Stimulated activated naive CD8-positive, alpha-beta T cell treated with anti-CD3 and anti-CD28 coated beads, Interleukin-15, Interleukin-2, amounts not matched to agents 100 U/mL and 50 U/mL, for 24 hours (primary cell): ENCODE data around the gene PDZRN3.

Experiments
- ATAC-seq: fragments of 150-1000 bp; cut with Tn5 transposase; one replicate; pipeline ENCODE4 v1.10.0; 2021
- DNase-seq: peaks from one replicate; pipeline ENCODE4 v3.0.0; 2021

Gene PDZRN3

DNA sequence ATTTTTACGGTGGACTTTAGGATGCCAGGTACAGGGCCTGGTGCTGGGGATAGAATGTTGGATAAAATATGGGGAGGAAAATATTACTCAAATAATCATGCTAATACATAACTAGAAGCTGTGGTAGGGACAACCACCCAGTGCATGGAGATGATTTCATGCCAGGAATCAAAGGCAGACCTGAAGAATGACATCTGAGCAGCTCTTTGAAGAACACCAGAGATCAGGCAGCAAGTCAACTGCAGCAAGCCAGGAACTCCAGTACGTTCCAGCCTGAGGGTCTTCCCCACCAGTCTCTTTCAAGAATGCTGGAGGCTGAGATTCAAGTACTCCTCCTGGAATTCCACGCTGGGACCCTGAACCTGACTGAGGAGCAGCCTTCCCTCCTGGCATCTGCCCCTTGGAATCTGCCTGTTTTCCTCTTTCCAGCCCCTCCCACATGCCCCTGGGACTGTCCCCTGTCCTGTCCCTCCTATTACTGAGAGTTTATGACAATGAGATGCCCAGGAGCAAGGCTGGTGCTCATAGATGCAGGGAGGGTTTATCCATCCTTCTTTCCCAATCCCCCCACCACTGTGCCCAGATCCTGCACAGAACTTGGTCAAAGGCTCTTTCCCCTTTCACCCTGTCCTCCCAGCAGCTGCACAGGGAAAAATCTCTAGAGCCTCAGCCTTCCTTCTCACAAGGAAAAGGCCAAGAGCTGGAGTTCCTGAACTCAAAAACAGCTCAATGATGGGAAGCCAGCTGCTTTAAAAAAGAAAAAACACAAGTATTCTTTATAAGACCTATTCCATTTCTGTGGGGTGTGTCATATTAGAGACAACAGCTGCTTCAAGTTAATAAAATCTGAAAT, 68.0 kb downstream of the PDZRN3 start:
- no peak for DNase-seq
- no peak for ATAC-seq

DNA sequence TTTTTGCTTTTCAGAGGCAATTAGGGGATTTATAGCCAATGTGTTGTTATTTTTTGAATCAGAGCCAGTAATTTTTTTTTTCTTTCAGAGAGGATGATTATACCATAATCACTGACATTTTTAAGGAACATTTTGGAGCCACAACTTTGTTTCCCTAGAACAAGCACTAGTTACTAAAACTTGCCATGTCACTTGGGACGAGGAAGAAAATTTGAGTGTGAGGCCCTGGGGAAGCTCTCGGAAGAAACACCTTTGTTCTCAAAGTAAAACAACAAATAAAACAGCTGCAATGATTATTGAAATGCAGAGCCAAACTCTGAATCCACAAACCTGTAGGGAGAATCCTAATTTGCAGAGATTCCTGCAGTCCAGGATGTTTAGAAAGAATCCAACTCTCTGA, 69.7 kb downstream of the PDZRN3 start:
- ATAC-seq (no peak), DNase-seq (no peak)

DNA sequence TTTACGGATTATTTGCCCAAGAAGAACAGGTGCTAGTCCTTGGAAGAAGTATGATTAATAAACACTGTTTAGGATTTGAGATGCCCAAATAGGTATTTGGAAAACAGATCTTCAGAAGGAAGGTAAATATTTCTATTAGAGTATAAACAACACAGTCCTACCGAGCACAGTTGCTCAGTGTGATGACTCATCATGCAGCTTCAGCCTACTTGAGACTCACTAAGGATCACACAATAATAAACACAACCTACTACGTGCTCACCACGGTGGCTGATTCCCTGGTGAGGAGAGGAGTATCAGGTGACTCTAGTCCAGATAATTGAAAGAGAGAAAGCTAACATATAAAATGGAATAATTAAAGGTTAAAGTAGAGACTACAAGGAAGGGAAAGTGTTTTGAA, 72.0 kb downstream of the PDZRN3 start:
- DNase-seq = no peak

DNA sequence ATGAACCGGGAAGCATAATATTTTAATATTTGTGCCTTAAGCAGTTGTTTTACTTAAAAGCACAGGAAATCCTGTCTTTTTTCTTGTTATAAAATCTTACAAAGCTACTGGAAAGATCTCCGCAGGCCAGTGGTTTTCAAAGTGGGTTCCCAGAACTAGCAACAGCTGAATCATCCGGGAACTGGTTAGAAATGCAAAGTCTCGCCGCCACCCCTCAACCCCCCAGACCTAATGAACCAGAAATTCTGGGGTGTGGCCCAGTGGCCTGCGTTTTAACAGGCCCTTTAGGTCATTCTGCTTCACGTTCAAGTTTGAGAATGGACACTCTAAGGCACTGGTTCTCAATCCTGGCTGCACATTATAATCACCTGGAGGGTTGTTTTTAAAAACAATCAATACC, 74.7 kb downstream of the PDZRN3 start:
- no peak for DNase-seq
- no peak for ATAC-seq

More for the DNA sequence above, 72.0 kb downstream of the PDZRN3 start:
- ATAC-seq = no peak

DNA sequence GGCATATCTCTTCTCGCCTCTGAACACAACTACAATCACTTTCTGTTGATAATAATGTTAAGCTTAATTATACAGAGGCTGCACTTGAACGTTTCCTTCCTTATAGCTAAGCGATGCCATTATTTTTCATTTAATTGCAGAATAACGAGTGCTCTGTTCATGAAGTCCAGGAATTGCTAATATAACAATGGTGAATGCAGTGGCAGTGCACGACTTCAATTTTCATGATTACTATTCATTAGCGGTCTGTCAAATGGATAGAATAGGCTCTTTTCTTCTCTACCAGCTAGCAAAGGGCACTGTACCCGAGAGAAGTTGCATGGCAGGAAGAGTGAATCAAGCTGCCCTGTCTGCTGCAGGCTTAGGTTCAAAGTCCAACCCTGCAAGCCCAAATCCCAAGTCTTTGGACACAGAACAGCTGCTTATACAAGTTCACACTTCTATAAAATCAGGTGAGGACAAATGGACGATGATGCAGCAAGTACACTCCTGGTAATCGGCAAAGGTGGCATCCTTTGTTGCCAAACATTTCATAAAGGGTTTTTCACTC, 75.6 kb downstream of the PDZRN3 start:
- ATAC-seq = no peak
- DNase-seq = no peak

DNA sequence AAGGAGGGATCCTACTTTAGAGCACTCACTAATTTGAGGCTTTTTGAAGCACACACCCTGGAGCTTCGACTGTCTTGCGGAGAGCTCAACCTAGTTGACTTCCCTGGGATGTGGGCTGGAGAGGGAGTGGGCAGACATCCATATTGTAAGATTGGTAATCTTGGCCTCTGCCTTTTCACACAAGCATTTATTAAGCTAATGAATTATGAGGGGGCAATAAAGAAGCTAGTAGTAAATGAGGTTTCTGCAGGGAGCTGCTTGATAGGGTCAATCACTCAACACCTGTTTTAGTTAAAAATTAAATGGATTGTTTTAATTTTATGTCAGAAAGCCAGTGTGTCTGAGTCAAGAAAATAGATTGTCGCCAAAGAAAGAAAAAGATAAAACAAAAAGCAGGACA, 76.3 kb downstream of the PDZRN3 start:
- DNase-seq (no peak), ATAC-seq (no peak)

DNA sequence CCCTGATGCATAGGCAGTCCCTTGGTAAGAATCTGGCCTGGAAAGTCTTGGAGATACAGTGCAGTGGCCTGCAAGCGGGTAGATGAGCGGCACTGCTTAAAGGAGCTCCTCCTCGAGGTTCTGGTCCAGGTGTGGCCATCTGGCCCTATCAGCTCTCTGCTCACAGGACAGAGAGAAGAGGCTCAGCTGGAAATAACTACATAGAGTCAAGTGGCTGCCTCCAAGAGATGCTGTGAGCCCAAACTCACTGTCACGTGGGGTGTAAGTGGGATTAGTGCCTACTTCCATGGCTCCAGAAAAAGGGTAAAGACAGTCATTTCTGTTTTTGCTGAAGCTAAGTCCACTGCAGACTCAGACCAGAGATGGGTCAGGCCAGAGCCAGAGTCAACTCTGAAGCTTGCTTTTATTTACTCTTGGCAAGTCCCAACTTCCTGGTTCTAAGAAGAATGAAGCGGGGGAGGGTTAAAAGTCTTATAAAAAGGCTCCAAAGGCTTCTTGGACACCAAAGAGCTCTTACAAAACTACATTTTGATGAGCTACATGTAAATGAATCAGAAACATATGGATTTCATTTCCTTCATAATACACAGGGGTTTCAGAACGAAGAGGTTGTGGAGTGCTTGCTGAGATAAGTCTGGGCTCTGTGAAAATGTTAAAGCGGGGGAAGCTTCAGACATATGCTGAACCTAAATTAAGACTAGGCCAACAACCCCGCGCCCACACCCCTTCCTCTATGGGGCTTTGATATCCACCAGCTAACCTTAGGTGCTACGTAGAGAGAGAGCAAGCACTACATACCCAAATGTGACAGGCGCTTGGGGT, 77.1 kb downstream of the PDZRN3 start:
- DNase-seq = no peak
- ATAC-seq = no peak

DNA sequence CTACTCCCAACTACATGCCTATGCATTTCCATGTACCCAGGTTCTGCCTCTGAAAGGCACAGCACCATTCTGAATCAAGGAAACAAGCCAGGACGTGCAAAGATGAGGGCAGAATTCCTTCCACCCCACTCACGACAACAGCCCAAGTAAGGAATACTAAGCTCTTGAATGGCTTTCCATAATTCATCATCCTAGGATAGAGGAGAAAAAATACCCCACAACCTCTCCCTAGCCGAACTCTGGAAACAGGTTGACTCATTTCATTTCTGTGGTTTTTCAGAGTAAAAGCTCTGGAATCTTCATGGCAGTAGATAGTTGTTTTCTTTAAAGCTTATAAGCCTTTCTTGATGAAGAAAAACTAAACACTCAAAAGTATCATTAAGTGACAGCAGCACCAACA, 77.8 kb downstream of the PDZRN3 start:
- no peak for DNase-seq
- no peak for ATAC-seq

DNA sequence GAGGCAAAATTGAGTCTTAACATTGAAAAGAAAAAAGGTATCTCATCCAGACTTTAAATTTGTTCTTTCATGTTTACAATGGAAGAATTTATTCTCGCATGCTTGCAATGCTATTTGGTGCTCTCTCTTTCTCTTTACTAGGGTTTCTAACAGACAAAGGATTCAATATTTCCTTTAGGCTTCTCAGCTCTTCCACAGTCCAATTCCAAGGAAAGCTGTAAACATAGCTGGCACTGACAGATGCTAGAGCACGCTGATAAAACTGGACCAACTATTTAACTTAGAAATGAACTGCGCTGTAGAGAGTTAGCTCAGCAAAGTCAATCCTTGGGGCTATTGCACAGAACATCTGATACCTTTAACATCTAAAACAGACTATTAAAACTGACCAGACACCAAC, 81.3 kb downstream of the PDZRN3 start:
- no peak for ATAC-seq
- DNase-seq = no peak

DNA sequence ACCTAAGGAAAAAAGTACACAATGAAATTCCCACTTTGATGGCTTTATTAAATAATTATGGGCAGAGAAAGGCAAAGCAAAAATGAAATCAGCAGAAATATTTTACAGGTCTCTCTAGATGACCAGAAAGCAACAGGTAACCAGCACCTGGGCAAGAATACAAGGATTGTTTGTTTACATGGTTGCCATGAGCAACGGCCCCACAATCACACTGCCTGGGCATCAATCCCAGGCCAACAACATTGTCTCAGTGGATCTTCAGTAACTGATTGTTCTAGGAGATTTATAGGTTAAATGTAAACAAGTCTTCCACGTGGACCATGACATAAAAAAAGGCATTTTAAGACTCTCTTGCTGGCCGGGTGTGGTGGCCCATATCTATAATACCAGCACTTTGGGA, 82.6 kb downstream of the PDZRN3 start:
- ATAC-seq (no peak), DNase-seq (no peak)

DNA sequence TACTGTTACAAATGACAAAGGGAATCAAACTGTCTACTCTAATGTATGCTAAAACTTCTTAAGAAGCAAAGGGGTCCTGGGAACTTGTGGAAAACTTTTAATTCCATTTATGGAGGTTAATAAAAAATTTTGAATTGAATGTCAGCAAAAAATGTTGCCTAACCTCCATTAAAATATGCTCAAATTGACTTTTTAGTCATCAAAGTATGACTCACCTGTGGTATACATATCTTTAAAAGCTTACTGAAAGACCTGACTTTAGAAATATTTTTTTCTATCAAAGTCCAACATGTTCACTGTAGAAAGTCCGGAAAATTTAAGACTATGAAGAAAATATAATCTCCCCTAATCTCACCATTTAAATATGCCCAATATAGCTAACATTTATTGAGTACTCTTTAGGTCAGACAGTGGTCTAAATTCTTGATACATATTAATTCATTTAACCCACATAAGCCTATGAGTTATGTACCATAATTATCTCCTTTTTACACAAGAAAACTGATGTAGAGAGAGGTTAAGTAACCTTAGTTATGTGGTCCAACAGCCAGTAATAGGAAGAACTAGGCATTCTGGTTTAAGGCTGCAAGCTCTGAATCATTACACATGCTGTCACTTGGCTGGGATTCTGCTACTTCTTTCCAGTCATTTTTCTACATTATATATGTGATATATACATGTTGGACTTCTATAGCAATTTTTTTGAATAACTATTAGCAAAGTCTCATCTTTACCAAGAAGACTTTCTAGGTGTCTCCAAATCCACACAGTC, 83.6 kb downstream of the PDZRN3 start:
- no peak for ATAC-seq
- no peak for DNase-seq

DNA sequence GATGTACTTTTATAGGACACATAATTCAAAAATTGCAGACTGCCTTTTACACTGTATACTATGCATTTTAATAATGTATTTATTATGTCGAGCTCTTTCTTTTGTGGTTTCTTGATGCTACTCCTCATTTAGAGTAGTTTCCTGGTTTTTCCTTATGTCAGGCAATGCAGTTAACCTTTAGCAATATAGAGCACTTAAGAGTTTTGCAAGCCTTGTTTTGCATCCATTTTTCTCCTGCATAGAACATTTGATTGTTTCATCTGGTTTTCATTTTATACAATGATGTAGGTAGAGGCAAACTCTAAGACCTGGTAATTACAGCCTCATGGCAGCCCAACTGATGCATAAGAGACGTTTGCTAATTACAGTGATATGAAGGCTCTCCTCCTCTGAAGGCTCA, 86.3 kb downstream of the PDZRN3 start:
- DNase-seq (no peak), ATAC-seq (no peak)

DNA sequence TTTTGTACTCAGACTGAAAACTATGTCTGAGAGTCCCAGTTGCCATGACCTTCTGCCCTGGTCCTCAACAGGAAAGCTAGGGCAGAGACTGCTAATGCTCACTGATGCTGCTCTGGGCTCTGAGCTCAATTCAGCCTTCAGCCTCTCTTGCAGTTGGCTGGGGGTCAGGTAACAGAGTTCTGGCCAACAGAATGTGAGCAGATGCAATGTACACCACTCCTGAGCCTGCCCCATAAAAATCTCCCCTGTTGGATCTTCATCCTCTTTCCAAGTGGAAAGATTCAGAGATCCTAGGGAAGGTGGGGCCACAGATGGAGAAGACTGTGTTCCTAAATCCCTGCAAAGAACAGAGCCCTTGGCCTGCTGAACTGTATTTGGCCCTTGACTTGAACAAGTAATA, 87.8 kb downstream of the PDZRN3 start:
- ATAC-seq = no peak
- DNase-seq = no peak

DNA sequence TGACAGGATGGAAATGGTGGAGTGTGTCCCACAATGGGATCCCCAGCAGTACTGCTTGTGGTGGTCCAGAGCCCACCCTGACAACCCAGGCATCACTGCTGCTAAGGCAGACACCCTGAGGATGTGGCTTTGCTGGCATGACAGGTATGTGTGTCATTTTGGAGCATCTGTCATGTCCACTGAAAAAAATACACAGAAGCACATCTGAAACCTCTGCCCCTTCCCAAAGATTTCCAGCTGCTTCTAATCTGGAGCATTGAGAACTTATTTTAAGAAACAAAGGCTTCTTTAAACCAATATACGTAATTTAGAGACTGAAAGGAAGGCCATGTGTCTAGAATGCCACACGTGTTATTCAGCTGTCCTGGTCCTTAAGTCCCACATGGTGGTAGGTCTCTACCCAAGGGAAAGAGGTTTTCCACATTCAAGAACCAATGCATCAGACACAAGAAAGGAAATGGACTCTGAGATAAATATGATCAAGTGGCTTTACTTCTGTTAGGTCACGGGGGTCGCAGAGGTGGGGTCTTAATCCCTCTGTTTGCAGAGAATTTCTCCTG, 88.3 kb downstream of the PDZRN3 start:
- ATAC-seq (no peak), DNase-seq (no peak)

DNA sequence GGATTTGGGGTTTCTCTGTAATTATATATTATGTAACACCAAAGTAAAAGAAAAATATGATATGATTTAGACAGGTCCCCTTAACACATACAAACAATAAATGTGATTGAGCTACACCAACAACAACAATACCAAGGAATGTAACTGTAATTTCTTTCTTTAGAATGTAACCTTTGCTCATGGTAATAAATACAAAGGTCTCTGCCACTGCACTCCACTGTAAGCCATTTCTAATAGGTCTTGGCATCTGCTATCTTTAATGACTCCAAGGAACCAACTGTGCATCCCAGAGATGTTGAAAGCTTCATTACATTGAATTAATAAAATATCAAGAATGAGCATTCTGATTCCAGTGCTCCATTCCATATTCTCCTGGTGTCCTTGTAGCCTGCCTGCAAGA, 88.8 kb downstream of the PDZRN3 start:
- ATAC-seq = no peak

DNA sequence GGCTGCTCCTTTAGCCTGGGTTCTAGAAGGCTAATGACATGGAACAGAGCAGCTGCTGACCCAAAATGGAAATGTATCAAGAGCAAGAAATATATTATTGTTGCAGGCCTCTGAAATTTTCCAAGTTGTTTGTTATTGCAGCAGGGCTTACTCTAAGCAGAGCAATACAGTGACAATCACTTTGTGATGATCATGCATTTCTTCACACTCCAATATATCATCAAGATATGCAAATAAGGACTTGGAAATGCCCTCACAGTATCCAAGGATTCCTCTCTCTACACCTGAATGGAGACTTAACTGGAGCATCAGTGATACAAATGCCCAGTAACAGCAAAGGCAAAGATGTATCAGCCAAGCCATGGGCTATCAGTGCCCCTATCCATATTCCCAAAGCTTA, 89.6 kb downstream of the PDZRN3 start:
- no peak for ATAC-seq
- no peak for DNase-seq

More for the DNA sequence above, 88.8 kb downstream of the PDZRN3 start:
- DNase-seq = no peak

DNA sequence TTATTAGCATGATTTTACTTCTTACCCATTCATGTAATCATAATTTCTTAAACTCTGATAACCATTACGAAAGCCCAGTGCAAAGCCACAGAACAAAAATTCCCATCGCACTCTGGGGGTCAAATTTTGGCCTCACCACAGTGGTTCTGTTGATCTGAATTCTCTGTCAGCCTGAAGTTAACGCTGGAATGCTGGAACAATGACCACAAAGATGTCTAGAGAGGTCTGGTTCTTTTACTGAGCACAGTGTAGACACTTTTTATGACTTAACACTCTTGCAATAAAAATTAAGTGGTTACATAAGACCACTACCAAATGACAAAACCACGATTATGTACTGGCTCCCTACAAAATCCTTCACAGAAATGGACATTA, 94.7 kb downstream of the PDZRN3 start:
- DNase-seq (no peak), ATAC-seq (no peak)

DNA sequence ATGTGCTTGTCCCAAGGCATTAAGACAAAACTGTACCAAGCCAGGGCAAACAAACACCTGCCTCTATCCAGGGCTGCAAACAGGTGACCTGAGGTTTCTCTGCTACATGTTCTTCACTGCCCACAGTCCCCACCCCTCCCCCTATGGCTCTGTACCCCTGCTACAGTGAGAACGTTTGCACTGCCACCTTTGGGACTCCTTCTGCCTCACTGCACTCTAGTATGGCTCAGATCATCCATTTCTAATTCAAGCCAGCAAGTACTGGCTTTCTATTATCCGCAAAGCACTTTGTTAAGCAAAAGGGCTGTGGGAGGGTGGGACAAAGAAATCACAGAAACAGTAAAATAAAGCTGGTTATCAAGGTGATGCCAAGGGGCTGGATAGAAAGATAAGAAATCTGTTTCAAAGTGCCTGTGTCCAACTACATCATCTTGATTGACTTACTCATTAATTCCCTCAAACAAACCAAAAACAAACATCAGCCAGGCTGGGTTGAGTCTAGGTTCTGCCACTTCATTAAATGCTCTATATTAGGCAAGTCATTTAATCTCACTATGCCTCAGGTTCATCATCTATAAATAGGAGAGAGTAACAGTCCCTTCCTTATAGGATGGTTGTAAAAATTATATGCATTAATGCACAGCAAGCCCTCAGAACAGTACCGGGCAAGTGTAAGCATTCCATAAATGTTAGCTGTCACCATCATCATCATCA, 95.3 kb downstream of the PDZRN3 start:
- ATAC-seq (no peak), DNase-seq (no peak)

DNA sequence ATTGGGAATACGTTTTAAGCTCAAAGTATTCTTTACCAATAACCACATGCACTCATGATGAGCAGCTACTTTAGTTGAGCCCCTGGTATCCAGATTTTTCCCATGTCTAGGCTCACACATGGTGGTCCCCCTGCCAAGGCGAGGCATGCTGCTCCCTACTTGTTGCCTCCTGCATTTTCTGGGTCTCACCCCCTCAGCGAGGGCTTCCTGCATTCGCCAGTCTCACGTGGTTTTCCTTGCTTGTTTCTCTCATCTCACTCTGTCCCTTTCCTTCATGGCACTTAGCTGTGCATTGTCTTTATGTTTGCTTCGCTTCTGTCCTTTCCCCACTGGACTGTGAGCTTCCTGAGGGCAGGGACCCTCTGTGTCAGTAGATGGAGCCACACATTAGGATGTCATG, 99.2 kb downstream of the PDZRN3 start:
- ATAC-seq = no peak
- no peak for DNase-seq

DNA sequence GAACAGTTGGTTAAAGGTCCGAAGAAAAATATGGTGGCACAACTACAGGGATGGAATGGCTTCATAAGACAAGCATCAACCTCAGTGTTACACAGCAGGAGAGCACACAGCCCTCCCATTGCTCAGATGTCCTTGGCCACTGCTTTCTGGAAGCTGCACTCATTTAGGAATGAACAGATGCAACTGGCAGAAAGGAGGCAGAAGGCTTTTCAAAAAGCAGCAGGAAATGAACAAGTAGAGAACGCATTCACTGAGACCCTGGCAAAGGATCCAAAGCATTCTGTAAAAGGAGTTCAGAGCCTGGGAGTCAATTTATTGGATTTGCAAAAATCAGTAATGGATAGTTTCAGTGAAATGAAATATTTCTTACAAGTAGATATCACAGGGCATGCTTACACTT, 101.1 kb downstream of the PDZRN3 start:
- no peak for ATAC-seq
- no peak for DNase-seq

DNA sequence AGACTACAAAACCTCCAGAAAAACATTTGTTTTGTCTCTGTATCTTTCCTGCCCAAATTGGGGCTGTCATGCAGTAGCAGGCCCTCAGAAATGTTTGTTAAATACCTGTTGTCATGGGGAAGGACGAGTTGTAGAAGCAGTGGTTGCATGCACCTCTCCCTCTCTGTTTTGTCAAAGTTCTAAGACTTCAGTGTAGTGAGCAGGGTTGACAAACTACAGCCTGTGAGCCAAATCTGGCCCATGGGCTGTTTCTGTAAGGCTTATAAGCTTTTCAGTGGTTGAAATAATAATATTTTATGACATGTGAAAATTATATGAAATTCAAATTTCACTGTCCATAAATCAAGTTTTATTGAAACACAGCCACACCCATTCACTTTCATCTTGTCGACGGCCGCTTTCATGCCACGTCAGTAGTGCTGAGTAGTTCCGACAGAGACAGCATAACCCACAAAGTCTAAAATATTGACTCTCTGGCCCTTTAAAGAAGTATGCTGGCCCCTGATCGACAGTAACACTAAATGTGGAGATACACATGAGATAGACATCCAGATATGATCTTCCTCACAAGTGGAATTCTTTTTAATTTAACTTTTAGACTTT, 102.9 kb downstream of the PDZRN3 start:
- no peak for ATAC-seq
- DNase-seq = no peak
